Large intestine (tissue), 3 donors: ENCODE results near the gene SCLY. TPM values are rescaled to one million over a fixed set of nuclear protein-coding genes. Genes with fewer than 3 reads are reported as not detected.

Experiments
- DNase-seq, 2 donors: peaks; one replicate each; pipeline versions ENCODE4 v3.0.0 to v3.0.0-alpha.2; 2013
- H3K27ac ChIP-seq: one replicate; pipeline ENCODE4 v1.5.1; 2013; ENCODE audit warnings: low read length
- H3K27me3 ChIP-seq: 2 replicates; pipeline ENCODE4 v1.6.1; 2013; ENCODE audit warnings: low read length; ENCODE audit not compliant: control insufficient read depth, insufficient read depth
- H3K36me3 ChIP-seq: 2 replicates; pipeline ENCODE4 v1.6.1; 2013; ENCODE audit warnings: low read length; ENCODE audit not compliant: control insufficient read depth, insufficient read depth
- H3K4me1 ChIP-seq: one replicate; pipeline ENCODE4 v1.6.1; 2013; ENCODE audit warnings: low read length; ENCODE audit not compliant: control insufficient read depth, insufficient read depth
- H3K4me3 ChIP-seq: one replicate; pipeline ENCODE4 v1.5.1; 2013; ENCODE audit warnings: low read length
- H3K9me3 ChIP-seq: one replicate; pipeline ENCODE4 v1.6.1; 2013; ENCODE audit warnings: mild to moderate bottlenecking, low read depth, low read length, moderate library complexity; ENCODE audit not compliant: control insufficient read depth
- WGBS: methylation state at CpG from one replicate; pipeline ENCODE4 v1.1.5; 2013; ENCODE audit warnings: low lambda C conversion rate; ENCODE audit not compliant: insufficient coverage; 5-methylcytosine and 5-hydroxymethylcytosine counted together
- polyA plus RNA-seq: library from polyadenylated mRNA; unstranded; fragments of 120-200 nt; gene quantifications from one replicate; pipeline ENCODE4 v1.2.1, GENCODE V29; 2013

Gene SCLY
- polyA plus RNA-seq, 1 donor, result 21.5 TPM

GRCh38 chr2:238142382-238143205 is 81.8 kb downstream of the SCLY start:
- no peak overlapping the region for H3K27ac ChIP-seq
- no peaks in the 10 kb centered on the region for H3K27me3 ChIP-seq
- no peaks in the 10 kb centered on the region for H3K9me3 ChIP-seq
- no peak overlapping the region for H3K4me3 ChIP-seq
- no peaks in the 10 kb centered on the region for H3K36me3 ChIP-seq
- peaks cover 9% of the 10 kb centered on the region for H3K4me1 ChIP-seq
- DNase-seq, result no peak
- WGBS, result no CpG with 5 or more reads among the region's 30 CpGs

GRCh38 chr2:238143239-238143951 is 82.6 kb downstream of the SCLY start:
- no peaks in the 10 kb centered on the region for H3K36me3 ChIP-seq
- no peak for DNase-seq
- H3K4me3 ChIP-seq, result no peak overlapping the region
- no peaks in the 10 kb centered on the region for H3K27me3 ChIP-seq
- 80% methylated on average over 1 of the region's 20 CpGs for WGBS
- peaks cover 9% of the 10 kb centered on the region for H3K4me1 ChIP-seq
- no peak overlapping the region for H3K27ac ChIP-seq
- no peaks in the 10 kb centered on the region for H3K9me3 ChIP-seq

GRCh38 chr2:238144262-238144661 is 83.5 kb downstream of the SCLY start:
- Histone ChIP-seq H3K9me3 (no peaks in the 10 kb centered on the region), H3K4me3 (no peak overlapping the region), H3K27me3 (no peaks in the 10 kb centered on the region), H3K4me1 (peaks cover 9% of the 10 kb centered on the region), H3K27ac (no peak overlapping the region), H3K36me3 (no peaks in the 10 kb centered on the region)
- DNase-seq, result no peak
- no CpG with 5 or more reads among the region's 5 CpGs for WGBS

- H3K36me3 ChIP-seq, result no peaks in the 10 kb centered on the region
- no peak overlapping the region for H3K4me3 ChIP-seq
- peaks cover 9% of the 10 kb centered on the region for H3K4me1 ChIP-seq
- no peak overlapping the region for H3K27ac ChIP-seq
- no peaks in the 10 kb centered on the region for H3K9me3 ChIP-seq
- no peaks in the 10 kb centered on the region for H3K27me3 ChIP-seq
- WGBS, result no CpG with 5 or more reads among the region's 12 CpGs
- DNase-seq, result no peak
Measured at GRCh38 chr2:238145046-238145445, 84.2 kb downstream of the SCLY start.

GRCh38 chr2:238145851-238146250 is 85.0 kb downstream of the SCLY start:
- H3K27ac ChIP-seq, result no peak overlapping the region
- peaks cover 9% of the 10 kb centered on the region for H3K4me1 ChIP-seq
- no peak overlapping the region for H3K4me3 ChIP-seq
- no peaks in the 10 kb centered on the region for H3K27me3 ChIP-seq
- no CpG with 5 or more reads among the region's 12 CpGs for WGBS
- no peak for DNase-seq
- H3K36me3 ChIP-seq, result no peaks in the 10 kb centered on the region
- H3K9me3 ChIP-seq, result no peaks in the 10 kb centered on the region

GRCh38 chr2:238146884-238147544 is 86.2 kb downstream of the SCLY start:
- no CpG with 5 or more reads among the region's 13 CpGs for WGBS
- Histone ChIP-seq H3K9me3 (no peaks in the 10 kb centered on the region), H3K27ac (no peak overlapping the region), H3K4me1 (peaks cover 3% of the 10 kb centered on the region), H3K36me3 (no peaks in the 10 kb centered on the region), H3K27me3 (no peaks in the 10 kb centered on the region), H3K4me3 (no peak overlapping the region)
- DNase-seq, result no peak

- no peak overlapping the region for H3K4me3 ChIP-seq
- no peak overlapping the region for H3K27ac ChIP-seq
- H3K27me3 ChIP-seq, result no peaks in the 10 kb centered on the region
- DNase-seq, result no peak
- no peaks in the 10 kb centered on the region for H3K9me3 ChIP-seq
- H3K36me3 ChIP-seq, result no peaks in the 10 kb centered on the region
- no CpG with 5 or more reads among the region's 15 CpGs for WGBS
- no peaks in the 10 kb centered on the region for H3K4me1 ChIP-seq
Measured at GRCh38 chr2:238148981-238149380, 88.2 kb downstream of the SCLY start.

Other genes with a start within 250 kb of the SCLY start
- 76.1 TPM for gene RAMP1, start 201.4 kb upstream of the SCLY start, polyA plus RNA-seq
- 44.7 TPM for gene UBE2F, start 94.0 kb upstream of the SCLY start, polyA plus RNA-seq
- gene ESPNL, start 39.3 kb downstream of the SCLY start, polyA plus RNA-seq, result 1.5 TPM
- gene KLHL30, start 77.7 kb downstream of the SCLY start, polyA plus RNA-seq, result 0.12 TPM
- 0.94 TPM for gene ERFE, start 98.0 kb downstream of the SCLY start, polyA plus RNA-seq
- gene ILKAP, start 142.7 kb downstream of the SCLY start, polyA plus RNA-seq, result 47.1 TPM
- gene HES6, start 179.0 kb downstream of the SCLY start, polyA plus RNA-seq, result 24.4 TPM
- 13.5 TPM for gene PER2, start 227.6 kb downstream of the SCLY start, polyA plus RNA-seq